Caco-2 (cell line): ENCODE data around the gene NQO1. TPM values are rescaled to one million over a fixed set of nuclear protein-coding genes. Genes with fewer than 3 reads are reported as not detected.

Experiments used
- BruUV-seq: library from RNA; stranded (reverse); fragments of 400-500 nt; replicated peaks from 2 replicates; lab custom pipeline; 2021; lab: Mats Ljungman, UMichigan
- CTCF ChIA-PET: fragments of 300-600 bp; sonication (Branson Sonifier 250); formaldehyde crosslinking; loops from one replicate; lab custom pipeline; 2022; ENCODE audit warnings: antibody characterized with exemption; lab: Charles Lee
- POLR2A ChIA-PET: fragments of 300-600 bp; sonication (Branson Sonifier 250); formaldehyde crosslinking; loops from one replicate; lab custom pipeline; 2022; ENCODE audit warnings: antibody characterized with exemption; lab: Charles Lee
- DNase-seq, 2 experiments: peaks; one replicate each; pipeline versions ENCODE4 v3.0.0 to v3.0.0-alpha.2; 2020 to 2022
- H3K27me3 ChIP-seq: replicated peaks from 2 replicates; pipeline ENCODE4 v1.6.0; 2011; ENCODE audit warnings: low read length; ENCODE audit not compliant: control insufficient read depth, insufficient read depth
- H3K36me3 ChIP-seq: 2 replicates; pipeline ENCODE4 v1.5.1; 2011; ENCODE audit warnings: low read length; ENCODE audit not compliant: control insufficient read depth, insufficient read depth
- H3K4me1 ChIP-seq: fragments of 250-450 bp; sonication (Bioruptor Pico); 2 replicates; pipeline ENCODE4 v1.5.1; 2020; ENCODE audit warnings: mild to moderate bottlenecking
- H3K4me3 ChIP-seq: 2 replicates; pipeline ENCODE4 v1.5.1; 2011; ENCODE audit warnings: low read depth, mild to moderate bottlenecking, control low read depth, low read length
- H3K9me3 ChIP-seq: fragments of 250-450 bp; sonication (Bioruptor Pico); 2 replicates; pipeline ENCODE4 v1.5.1; 2020; ENCODE audit warnings: mild to moderate bottlenecking, moderate library complexity
- H3K27ac Mint-ChIP-seq: one replicate; pipeline ENCODE4 v1.8.0; 2022; ENCODE audit warnings: mixed read lengths; ENCODE audit not compliant: unreplicated experiment
- H3K27me3 Mint-ChIP-seq: one replicate; pipeline ENCODE4 v1.8.0; 2022; ENCODE audit warnings: mixed read lengths; ENCODE audit not compliant: insufficient read depth, unreplicated experiment
- H3K36me3 Mint-ChIP-seq: one replicate; pipeline ENCODE4 v1.8.0; 2022; ENCODE audit warnings: mild to moderate bottlenecking, mixed read lengths; ENCODE audit not compliant: insufficient read depth, unreplicated experiment
- H3K4me1 Mint-ChIP-seq: one replicate; pipeline ENCODE4 v1.8.0; 2022; ENCODE audit warnings: low read depth, mixed read lengths; ENCODE audit not compliant: unreplicated experiment
- H3K4me3 Mint-ChIP-seq: one replicate; pipeline ENCODE4 v1.8.0; 2022; ENCODE audit warnings: mild to moderate bottlenecking, moderate library complexity, mixed read lengths; ENCODE audit not compliant: unreplicated experiment
- H3K9me3 Mint-ChIP-seq: one replicate; pipeline ENCODE4 v1.8.0; 2022; ENCODE audit warnings: mixed read lengths; ENCODE audit not compliant: unreplicated experiment
- CTCF ChIP-seq, 2 experiments: fragments of 200-600 bp in 1 of 2; IDR thresholded peaks; 1 replicate in 1 of 2; 2 replicates in 1 of 2; pipeline versions ENCODE4 v1.5.1 to v1.8.0; 2011 to 2022; ENCODE audit warnings: antibody characterized with exemption in 1 of 2, control low read depth in 1 of 2, inconsistent platforms in 1 of 2, low read depth in 1 of 2, low read length in 1 of 2, mild to moderate bottlenecking in 1 of 2, moderate library complexity in 1 of 2; ENCODE audit not compliant: insufficient read depth in 1 of 2, severe bottlenecking in 1 of 2, unreplicated experiment in 1 of 2
- intact Hi-C: fragments of 100-400 bp; cut with micrococcal nuclease; formaldehyde crosslinking; loops from one replicate; pipeline ENCODE4 v1.10.0; 2022; ENCODE audit not compliant: unreplicated experiment
- total RNA-seq: library from RNA; stranded (reverse); gene quantifications from 2 replicates; pipeline ENCODE4 v1.2.3, GENCODE V29; 2022

The NQO1 gene
- total RNA-seq, 1 experiment from 2014 or later = 119 TPM

GRCh38 chr16:69703638-69704037 is 22.7 kb downstream of the NQO1 start:
- BruUV-seq = no TSS peak
- POLR2A ChIA-PET = no interaction called here
- Histone ChIP-seq H3K4me1 (peaks cover 7% of the 10 kb centered on the region), H3K36me3 (peaks cover 1% of the 10 kb centered on the region; the same call in 1 of the 2 replicates), H3K4me3 (no peak overlapping the region), H3K27me3 (no peaks in the 10 kb centered on the region), H3K9me3 (no peaks in the 10 kb centered on the region)
- no peak for DNase-seq
- TF ChIP-seq CTCF (IDR thresholded peaks at IDR 0.05; ENCODE audit: insufficient read depth in 1 of 2, low read depth in 1 of 2, low read length in 1 of 2, severe bottlenecking in 1 of 2, unreplicated experiment in 1 of 2) = no peak
- H3K4me1 Mint-ChIP-seq = peaks cover 13% of the 10 kb centered on the region
- H3K4me3 Mint-ChIP-seq = no peak overlapping the region
- H3K36me3 Mint-ChIP-seq = peaks cover 77% of the 10 kb centered on the region
- intact Hi-C loops = no loop called here
- H3K27ac Mint-ChIP-seq = no peak overlapping the region
- H3K27me3 Mint-ChIP-seq = no peaks in the 10 kb centered on the region
- no peaks in the 10 kb centered on the region for H3K9me3 Mint-ChIP-seq
- CTCF ChIA-PET = no interaction called here

- H3K36me3 ChIP-seq = 0 out of 2 replicates have a peak, but pooled peaks cover 2% of the 10 kb centered on the region
- no TSS peak for BruUV-seq
- Mint-ChIP-seq H3K4me3 (no peak overlapping the region), H3K27me3 (no peaks in the 10 kb centered on the region), H3K9me3 (no peaks in the 10 kb centered on the region), H3K36me3 (peaks cover 77% of the 10 kb centered on the region), H3K4me1 (peaks cover 12% of the 10 kb centered on the region), H3K27ac (no peak overlapping the region)
- ChIA-PET CTCF (no interaction called here), POLR2A (no interaction called here)
- H3K4me1 ChIP-seq = peaks cover 7% of the 10 kb centered on the region
- no peak for TF ChIP-seq CTCF (IDR thresholded peaks at IDR 0.05; ENCODE audit: insufficient read depth in 1 of 2, low read depth in 1 of 2, low read length in 1 of 2, severe bottlenecking in 1 of 2, unreplicated experiment in 1 of 2)
- no peaks in the 10 kb centered on the region for H3K9me3 ChIP-seq
- H3K4me3 ChIP-seq = no peak overlapping the region
- no peaks in the 10 kb centered on the region for H3K27me3 ChIP-seq
- intact Hi-C loops = no loop called here
- no peak for DNase-seq
Measured at GRCh38 chr16:69701866-69702265, 24.5 kb downstream of the NQO1 start.

GRCh38 chr16:69701452-69701851 is 24.9 kb downstream of the NQO1 start:
- Mint-ChIP-seq H3K4me3 (no peak overlapping the region), H3K9me3 (no peaks in the 10 kb centered on the region), H3K27me3 (no peaks in the 10 kb centered on the region), H3K36me3 (peaks cover 77% of the 10 kb centered on the region), H3K4me1 (peaks cover 8% of the 10 kb centered on the region), H3K27ac (no peak overlapping the region)
- Histone ChIP-seq H3K36me3 (0 out of 2 replicates have a peak, but pooled peaks cover 2% of the 10 kb centered on the region), H3K4me3 (no peak overlapping the region), H3K9me3 (no peaks in the 10 kb centered on the region), H3K27me3 (no peaks in the 10 kb centered on the region), H3K4me1 (peaks cover 3% of the 10 kb centered on the region)
- no TSS peak for BruUV-seq
- intact Hi-C loops = no loop called here
- CTCF ChIA-PET = no interaction called here
- DNase-seq = no peak
- TF ChIP-seq CTCF (IDR thresholded peaks at IDR 0.05; ENCODE audit: insufficient read depth in 1 of 2, low read depth in 1 of 2, low read length in 1 of 2, severe bottlenecking in 1 of 2, unreplicated experiment in 1 of 2) = no peak
- POLR2A ChIA-PET = no interaction called here
